OCI-LY1 (cell line): Measurements from ENCODE around the gene SHC3.

Experiments
- H2AFZ ChIP-seq: fragments of 200-600 bp; sonication (generic), shearing (Covaris generic); 2 replicates; pipeline ENCODE4 v1.6.0; 2014; ENCODE audit warnings: antibody characterized with exemption, mild to moderate bottlenecking, low read length
- H3F3A ChIP-seq: fragments of 200-600 bp; sonication (generic), shearing (Covaris generic); 2 replicates; pipeline ENCODE4 v1.6.0; 2014; ENCODE audit warnings: mild to moderate bottlenecking, antibody characterized with exemption, low read length, moderate library complexity; ENCODE audit not compliant: insufficient read depth
- H3K27ac ChIP-seq: fragments of 200-600 bp; sonication (generic); 2 replicates; pipeline ENCODE4 v1.5.1; 2014; ENCODE audit warnings: low read length, mixed run types, mild to moderate bottlenecking, low read depth; ENCODE audit not compliant: poor library complexity, severe bottlenecking
- H3K27me3 ChIP-seq: fragments of 200-600 bp; sonication (generic); 2 replicates; pipeline ENCODE4 v1.6.0; 2014; ENCODE audit warnings: antibody characterized with exemption, mild to moderate bottlenecking, low read length, moderate library complexity; ENCODE audit not compliant: insufficient read depth
- H3K36me3 ChIP-seq: fragments of 200-600 bp; sonication (generic); 2 replicates; pipeline ENCODE4 v1.6.1; 2014; ENCODE audit warnings: mild to moderate bottlenecking, antibody characterized with exemption, low read length, moderate library complexity, mixed read lengths; ENCODE audit not compliant: insufficient read depth
- H3K4me1 ChIP-seq: fragments of 200-600 bp; sonication (generic); 2 replicates; pipeline ENCODE4 v1.5.1; 2014; ENCODE audit warnings: mild to moderate bottlenecking, low read length, moderate library complexity; ENCODE audit not compliant: insufficient read depth, severe bottlenecking
- H3K4me2 ChIP-seq: fragments of 200-600 bp; sonication (generic), shearing (Covaris generic); 2 replicates; pipeline ENCODE4 v1.6.1; 2014; ENCODE audit warnings: low read length
- H3K4me3 ChIP-seq: fragments of 200-600 bp; sonication (generic); 2 replicates; pipeline ENCODE4 v1.5.1; 2014; ENCODE audit warnings: low read length, low read depth, mild to moderate bottlenecking, mixed read lengths; ENCODE audit not compliant: poor library complexity, severe bottlenecking
- H3K79me2 ChIP-seq: fragments of 200-600 bp; shearing (Covaris generic); 2 replicates; pipeline ENCODE4 v1.6.1; 2016; ENCODE audit warnings: mixed run types, low read length, mixed read lengths; ENCODE audit not compliant: insufficient read depth
- H3K9ac ChIP-seq: fragments of 200-600 bp; sonication (generic), shearing (Covaris generic); 2 replicates; pipeline ENCODE4 v1.6.1; 2014; ENCODE audit warnings: mild to moderate bottlenecking, low read length, mixed read lengths
- H3K9me2 ChIP-seq: fragments of 200-600 bp; sonication (generic), shearing (Covaris generic); 2 replicates; pipeline ENCODE4 v1.6.1; 2014; ENCODE audit warnings: low read depth, mild to moderate bottlenecking, low read length, mixed read lengths
- H3K9me3 ChIP-seq: fragments of 200-600 bp; shearing (Covaris generic); 2 replicates; pipeline ENCODE4 v1.6.1; 2014; ENCODE audit warnings: low read length, mixed read lengths
- H4K20me1 ChIP-seq: fragments of 200-600 bp; sonication (generic), shearing (Covaris generic); 2 replicates; pipeline ENCODE4 v1.6.0; 2016; ENCODE audit warnings: mild to moderate bottlenecking, low read length; ENCODE audit not compliant: insufficient read depth
- CTCF ChIP-seq: fragments of 200-600 bp; sonication (generic), shearing (Covaris generic); IDR thresholded peaks from 2 replicates; pipeline ENCODE4 v1.5.1; 2017; ENCODE audit warnings: mild to moderate bottlenecking, antibody characterized with exemption, low read length, moderate library complexity, mixed read lengths
- EZH2 ChIP-seq: fragments of 200-600 bp; sonication (generic), shearing (Covaris generic); IDR thresholded peaks from 2 replicates; pipeline ENCODE4 v1.8.0; 2017; ENCODE audit warnings: borderline replicate concordance, mixed run types, mild to moderate bottlenecking, antibody characterized with exemption, low read length, moderate library complexity, mixed read lengths

SHC3 gene

GRCh38 chr9:89005323-89005722, 173.3 kb downstream of the SHC3 start:
- H3K27me3 ChIP-seq, result no peaks in the 10 kb centered on the region; the same call in 1 of the 2 replicates
- TF ChIP-seq EZH2 (no peak), CTCF (no peak)
- no peak overlapping the region for H3K9ac ChIP-seq

GRCh38 chr9:89002987-89003386, 175.6 kb downstream of the SHC3 start:
- Histone ChIP-seq H2AFZ (no peak overlapping the region), H3K9ac (no peak overlapping the region), H3K4me2 (no peak overlapping the region), H3K36me3 (no peaks in the 10 kb centered on the region; the same call in 1 of the 2 replicates), H3F3A (0 out of 2 replicates have a peak, but pooled peaks cover 3% of the 10 kb centered on the region), H3K27ac (no peak overlapping the region), H3K9me2 (no peaks in the 10 kb centered on the region), H3K79me2 (no peaks in the 10 kb centered on the region), H3K9me3 (no peaks in the 10 kb centered on the region), H3K4me1 (peaks cover 27% of the 10 kb centered on the region), H4K20me1 (no peaks in the 10 kb centered on the region), H3K27me3 (no peaks in the 10 kb centered on the region; the same call in 1 of the 2 replicates), H3K4me3 (no peak overlapping the region)
- TF ChIP-seq CTCF, result no peak

More at GRCh38 chr9:89005323-89005722, 173.3 kb downstream of the SHC3 start:
- Histone ChIP-seq H3K4me1 (peaks cover 20% of the 10 kb centered on the region), H3K27ac (no peak overlapping the region), H3K36me3 (no peaks in the 10 kb centered on the region; the same call in 1 of the 2 replicates), H3K9me3 (no peaks in the 10 kb centered on the region), H3K4me2 (no peak overlapping the region), H2AFZ (no peak overlapping the region), H3K9me2 (no peaks in the 10 kb centered on the region), H3K4me3 (no peak overlapping the region), H4K20me1 (no peaks in the 10 kb centered on the region), H3K79me2 (no peaks in the 10 kb centered on the region), H3F3A (no peaks in the 10 kb centered on the region)

- H3K79me2 ChIP-seq, result no peaks in the 10 kb centered on the region
- H3K27me3 ChIP-seq, result no peaks in the 10 kb centered on the region; the same call in 1 of the 2 replicates
- H3K9me3 ChIP-seq, result no peaks in the 10 kb centered on the region
- no peak overlapping the region for H3K4me3 ChIP-seq
- no peak overlapping the region for H3K4me2 ChIP-seq
- peaks cover 37% of the 10 kb centered on the region for H3K4me1 ChIP-seq
- H3K9me2 ChIP-seq, result no peaks in the 10 kb centered on the region
- no peak overlapping the region for H3K27ac ChIP-seq
- H4K20me1 ChIP-seq, result no peaks in the 10 kb centered on the region
- 0 out of 2 replicates have a peak, but pooled peaks cover 3% of the 10 kb centered on the region for H3F3A ChIP-seq
- H3K36me3 ChIP-seq, result no peaks in the 10 kb centered on the region; the same call in 1 of the 2 replicates
- TF ChIP-seq CTCF (no peak), EZH2 (no peak)
- H3K9ac ChIP-seq, result no peak overlapping the region
- H2AFZ ChIP-seq, result no peak overlapping the region
Observed at GRCh38 chr9:89001917-89002540, 176.6 kb downstream of the SHC3 start.
